Vagina (tissue), 2 donors: ENCODE data around the gene PAWR. TPM values are rescaled to one million over a fixed set of nuclear protein-coding genes. Genes with fewer than 3 reads are reported as not detected.
A peak's percentile ranks its signal among the peaks of the same experiment; 100 is the strongest.

Experiments
- DNase-seq, 2 donors: peaks; one replicate each; pipeline ENCODE4 v3.0.0-alpha.2; 2017; ENCODE audit errors: extremely low spot score in 2 of 2
- H3K27ac ChIP-seq: fragments of 200-600 bp; sonication (generic); one replicate; pipeline ENCODE4 v1.5.1; 2019
- H3K27me3 ChIP-seq: fragments of 200-600 bp; sonication (generic); one replicate; pipeline ENCODE4 v1.5.1; 2019
- H3K36me3 ChIP-seq, 2 donors: fragments of 200-600 bp; sonication (generic); one replicate each; pipeline ENCODE4 v1.5.1; 2017 to 2019
- H3K4me1 ChIP-seq: fragments of 200-600 bp; sonication (generic); one replicate; pipeline ENCODE4 v1.5.1; 2019
- H3K4me3 ChIP-seq, 2 donors: fragments of 200-600 bp; sonication (generic); 1 replicate in 1 of 2; 2 replicates in 1 of 2; pipeline ENCODE4 v1.5.1; 2016 to 2019
- H3K9me3 ChIP-seq: fragments of 200-600 bp; sonication (generic); one replicate; pipeline ENCODE4 v1.5.1; 2019
- POLR2A ChIP-seq, 2 donors: fragments of 450-650 bp; IDR thresholded peaks; one replicate each; pipeline ENCODE4 v1.6.1; 2017; ENCODE audit warnings: antibody characterized with exemption in 2 of 2, mild to moderate bottlenecking in 2 of 2, moderate library complexity in 2 of 2
- POLR2AphosphoS5 ChIP-seq, 2 donors: sonication (generic); formaldehyde crosslinking; IDR thresholded peaks; one replicate each; pipeline ENCODE4 v1.9.0; 2017; ENCODE audit warnings: antibody characterized with exemption in 2 of 2, mild to moderate bottlenecking in 2 of 2, low read depth in 1 of 2; ENCODE audit not compliant: insufficient read depth in 1 of 2
- intact Hi-C: fragments of 100-400 bp; cut with DNase I; formaldehyde crosslinking; loops from one replicate; pipeline ENCODE4 v1.15.1; 2023
- total RNA-seq: library from RNA; depleted of rRNA; stranded (reverse); fragments of >200 nt; gene quantifications from one replicate; pipeline ENCODE4 v1.2.3, GENCODE V29; 2016
- TF ChIP-seq, protein P1 (sequence below), 3 experiments: fragments of 450-650 bp in 2 of 3; fragments of 200-600 bp in 1 of 3; sonication (generic) in 1 of 3; IDR thresholded peaks; one replicate each; pipeline ENCODE4 v1.5.1; 2017 to 2019; ENCODE audit warnings: antibody characterized with exemption in 3 of 3, mild to moderate bottlenecking in 2 of 3, moderate library complexity in 2 of 3

PAWR gene
- total RNA-seq, 1 donor from 2014 or later, result 103 TPM

DNA sequence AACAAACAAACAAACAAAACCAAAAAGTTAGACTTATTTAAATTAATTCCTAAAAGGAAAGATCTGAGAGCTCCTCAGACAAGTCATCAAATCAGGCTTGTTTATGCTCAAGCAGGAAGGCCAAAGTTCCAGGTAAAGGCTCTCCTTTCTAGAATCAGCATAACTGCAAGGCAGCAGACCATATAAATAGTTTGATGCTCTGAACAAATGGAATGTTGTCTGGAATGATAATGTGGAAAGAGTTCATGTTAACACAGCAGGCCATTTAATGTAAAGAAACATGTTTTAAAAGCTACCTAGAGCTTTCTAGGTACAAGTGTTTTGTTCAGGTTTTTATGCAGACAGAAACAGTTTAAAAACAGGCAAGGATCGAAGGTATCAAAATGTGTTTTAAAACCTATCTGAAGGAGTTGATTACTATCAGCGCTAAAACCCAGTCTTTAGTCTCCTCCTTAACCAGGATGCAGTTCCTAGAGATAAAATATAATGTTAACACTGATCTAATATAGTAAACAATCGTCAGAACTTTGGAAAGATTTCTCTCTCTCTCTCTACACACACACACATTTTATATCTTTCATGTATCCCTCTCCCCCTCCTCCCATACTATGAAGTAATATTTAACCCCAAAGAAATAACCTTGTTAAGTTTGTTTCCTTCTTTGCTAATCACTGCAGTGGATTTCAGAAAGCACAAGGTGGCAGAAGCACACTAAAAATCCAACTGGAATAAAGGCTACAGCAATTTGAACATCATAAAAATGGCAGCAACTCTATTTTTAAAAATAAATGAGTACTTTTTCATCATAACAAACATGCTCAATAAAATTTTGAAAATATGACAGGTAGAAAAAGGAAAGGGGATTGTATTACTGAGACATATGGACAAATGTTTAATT, 135.5 kb downstream of the PAWR start:
- no peak for DNase-seq
- Histone ChIP-seq H3K27ac (peak overlapping the region; percentile 63), H3K4me3 (no peak overlapping the region), H3K9me3 (no peaks in the 10 kb centered on the region), H3K4me1 (peaks cover 36% of the 10 kb centered on the region), H3K27me3 (no peaks in the 10 kb centered on the region), H3K36me3 (no peaks in the 10 kb centered on the region)
- TF ChIP-seq POLR2AphosphoS5 (IDR thresholded peaks at IDR 0.05; ENCODE audit: insufficient read depth in 1 of 2, low read depth in 1 of 2) (no peak), POLR2A (IDR thresholded peaks at IDR 0.05) (no peak)
- TF ChIP-seq, protein P1, sequence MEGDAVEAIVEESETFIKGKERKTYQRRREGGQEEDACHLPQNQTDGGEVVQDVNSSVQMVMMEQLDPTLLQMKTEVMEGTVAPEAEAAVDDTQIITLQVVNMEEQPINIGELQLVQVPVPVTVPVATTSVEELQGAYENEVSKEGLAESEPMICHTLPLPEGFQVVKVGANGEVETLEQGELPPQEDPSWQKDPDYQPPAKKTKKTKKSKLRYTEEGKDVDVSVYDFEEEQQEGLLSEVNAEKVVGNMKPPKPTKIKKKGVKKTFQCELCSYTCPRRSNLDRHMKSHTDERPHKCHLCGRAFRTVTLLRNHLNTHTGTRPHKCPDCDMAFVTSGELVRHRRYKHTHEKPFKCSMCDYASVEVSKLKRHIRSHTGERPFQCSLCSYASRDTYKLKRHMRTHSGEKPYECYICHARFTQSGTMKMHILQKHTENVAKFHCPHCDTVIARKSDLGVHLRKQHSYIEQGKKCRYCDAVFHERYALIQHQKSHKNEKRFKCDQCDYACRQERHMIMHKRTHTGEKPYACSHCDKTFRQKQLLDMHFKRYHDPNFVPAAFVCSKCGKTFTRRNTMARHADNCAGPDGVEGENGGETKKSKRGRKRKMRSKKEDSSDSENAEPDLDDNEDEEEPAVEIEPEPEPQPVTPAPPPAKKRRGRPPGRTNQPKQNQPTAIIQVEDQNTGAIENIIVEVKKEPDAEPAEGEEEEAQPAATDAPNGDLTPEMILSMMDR (IDR thresholded peaks at IDR 0.05), result peak in 2 of 3 experiments; percentile 29 to 52
- intact Hi-C loops, result loop anchor here (10.0 kb wide), 2 partner anchors 630 to 710 kb away; no protein-coding TSS in a partner anchor

DNA sequence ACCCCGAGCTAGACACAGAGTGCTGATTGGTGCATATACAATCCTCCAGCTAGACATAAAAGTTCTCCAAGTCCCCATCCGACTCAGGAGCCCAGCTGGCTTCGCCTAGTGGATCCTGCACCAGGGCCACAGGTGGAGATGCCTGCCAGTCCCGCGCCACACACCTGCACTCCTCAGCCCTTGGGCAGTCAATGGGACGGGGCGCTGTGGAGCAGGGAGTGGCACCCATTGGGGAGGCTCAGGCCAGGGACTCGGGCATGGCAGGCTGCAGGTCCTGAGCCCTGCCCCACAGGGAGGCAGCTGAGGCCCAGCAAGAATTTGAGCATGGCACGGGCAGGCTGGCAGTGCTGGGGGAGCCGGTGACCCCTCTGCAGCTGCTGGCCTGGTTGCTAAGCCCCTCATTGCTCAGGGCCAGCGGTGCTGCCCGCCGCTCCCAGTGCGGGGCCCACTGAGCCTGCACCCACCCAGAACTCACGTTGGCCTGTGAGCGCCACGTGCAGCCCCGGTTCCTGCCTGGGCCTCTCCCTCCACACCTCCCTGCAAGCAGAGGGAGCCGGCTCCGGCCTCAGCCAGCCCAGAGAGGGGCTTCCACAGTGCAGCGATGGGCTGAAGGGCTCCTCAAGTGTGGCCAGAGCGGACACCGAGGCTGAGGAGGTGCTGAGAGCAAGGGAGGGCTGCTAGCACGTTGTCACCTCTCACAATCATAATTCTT, 136.7 kb downstream of the PAWR start:
- intact Hi-C loops, result loop anchor here (5.0 to 10.0 kb wide), 3 partner anchors 138 to 711 kb away; partner anchors contain the start of gene PAWR
- Histone ChIP-seq H3K4me3 (no peak overlapping the region), H3K4me1 (peaks cover 23% of the 10 kb centered on the region), H3K27ac (no peak overlapping the region), H3K27me3 (no peaks in the 10 kb centered on the region), H3K9me3 (no peaks in the 10 kb centered on the region), H3K36me3 (no peaks in the 10 kb centered on the region)
- DNase-seq, result no peak
- no peak for TF ChIP-seq POLR2A (IDR thresholded peaks at IDR 0.05)
- TF ChIP-seq, protein P1 (IDR thresholded peaks at IDR 0.05), result no peak
- no peak for TF ChIP-seq POLR2AphosphoS5 (IDR thresholded peaks at IDR 0.05; ENCODE audit: insufficient read depth in 1 of 2, low read depth in 1 of 2)

DNA sequence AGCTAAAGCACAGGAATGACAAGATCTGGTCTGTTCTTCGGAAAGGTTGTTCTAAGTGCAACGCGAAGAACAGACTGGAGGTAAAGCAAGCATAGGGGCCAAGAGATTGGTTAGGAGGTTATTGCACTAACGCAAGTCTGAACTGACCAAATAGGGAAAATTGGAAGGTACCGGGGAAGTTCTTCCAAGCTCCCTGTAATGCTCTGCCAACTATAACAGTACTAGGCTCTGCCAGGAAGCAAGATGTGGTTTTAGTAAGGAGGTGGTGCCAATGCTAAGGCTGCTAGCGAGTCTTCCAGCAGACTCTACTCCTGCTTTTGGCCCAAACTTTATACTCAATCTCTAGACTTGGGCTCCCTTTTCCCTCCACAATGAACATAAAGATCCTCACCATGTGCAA, 138.6 kb downstream of the PAWR start:
- H3K4me3 ChIP-seq, result no peak overlapping the region
- intact Hi-C loops, result loop anchor here (5.0 to 10.0 kb wide), 3 partner anchors 140 to 713 kb away; partner anchors contain the start of gene PAWR
- peaks cover 22% of the 10 kb centered on the region for H3K4me1 ChIP-seq

DNA sequence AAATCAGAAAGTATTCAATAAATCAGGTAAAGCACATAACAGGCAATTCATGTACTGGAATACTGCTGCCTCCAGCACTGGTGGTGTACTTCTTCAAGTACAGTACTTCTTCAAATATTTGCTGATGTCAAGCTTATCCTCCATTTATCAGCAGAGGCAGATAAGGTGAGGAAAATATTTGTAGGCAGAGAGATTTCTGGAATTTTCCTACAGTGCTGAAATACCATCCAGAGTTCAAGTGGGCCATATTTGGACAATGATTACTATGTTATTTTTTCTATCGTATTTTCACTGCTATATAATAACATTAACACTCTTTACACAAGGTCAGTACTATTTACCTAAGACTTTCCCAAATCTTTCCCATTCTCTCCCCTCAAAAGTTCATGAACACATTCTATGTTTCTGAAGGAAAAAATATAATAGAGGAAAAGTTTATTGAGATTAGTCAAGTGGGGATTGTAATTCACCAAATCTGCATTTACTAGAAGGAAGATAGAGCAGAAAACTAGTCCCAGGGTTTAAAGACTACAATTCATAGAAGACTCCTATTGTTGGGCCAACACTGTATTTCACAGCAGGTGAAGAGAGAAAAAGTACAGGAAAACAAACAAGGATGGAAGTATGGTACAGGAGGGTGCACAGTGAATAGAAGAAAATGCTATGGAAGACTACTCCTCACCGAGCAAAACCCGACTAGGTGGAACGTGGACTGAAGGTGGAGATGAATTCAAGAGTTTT, 141.1 kb downstream of the PAWR start:
- intact Hi-C loops, result loop anchor here (5.0 to 10.0 kb wide), 3 partner anchors 143 to 715 kb away; partner anchors contain the start of gene PAWR
- no peak overlapping the region for H3K27ac ChIP-seq
- no peak for DNase-seq
- no peaks in the 10 kb centered on the region for H3K36me3 ChIP-seq
- no peaks in the 10 kb centered on the region for H3K9me3 ChIP-seq
- peaks cover 20% of the 10 kb centered on the region for H3K4me1 ChIP-seq
- TF ChIP-seq, protein P1 (IDR thresholded peaks at IDR 0.05), result no peak
- no peak for TF ChIP-seq POLR2AphosphoS5 (IDR thresholded peaks at IDR 0.05; ENCODE audit: insufficient read depth in 1 of 2, low read depth in 1 of 2)
- no peak for TF ChIP-seq POLR2A (IDR thresholded peaks at IDR 0.05)
- H3K27me3 ChIP-seq, result no peaks in the 10 kb centered on the region
- no peak overlapping the region for H3K4me3 ChIP-seq

More for the DNA sequence above, 138.6 kb downstream of the PAWR start:
- H3K27ac ChIP-seq, result no peak overlapping the region
- no peaks in the 10 kb centered on the region for H3K36me3 ChIP-seq
- no peaks in the 10 kb centered on the region for H3K9me3 ChIP-seq
- no peak for TF ChIP-seq POLR2A (IDR thresholded peaks at IDR 0.05)
- TF ChIP-seq, protein P1 (IDR thresholded peaks at IDR 0.05), result no peak
- TF ChIP-seq POLR2AphosphoS5 (IDR thresholded peaks at IDR 0.05; ENCODE audit: insufficient read depth in 1 of 2, low read depth in 1 of 2), result no peak
- no peak for DNase-seq
- H3K27me3 ChIP-seq, result no peaks in the 10 kb centered on the region
